HEK293T (cell line): Measurements from ENCODE around the gene GNPNAT1.

Source experiments
- CTCF ChIA-PET: fragments of 350-600 bp; formaldehyde crosslinking; extraction: SDS; loops from one replicate; lab custom pipeline; 2021; ENCODE audit warnings: antibody characterized with exemption, inconsistent platforms; lab: Yijun Ruan, JAX
- POLR2A ChIA-PET: fragments of 350-600 bp; formaldehyde crosslinking; extraction: SDS; loops from one replicate; lab custom pipeline; 2020; ENCODE audit warnings: antibody characterized with exemption, inconsistent platforms; lab: Yijun Ruan, JAX
- DNase-seq: peaks from one replicate; pipeline ENCODE4 v3.0.0; 2012; ENCODE audit warnings: mixed read lengths; ENCODE audit errors: extremely low spot score
- ARNT ChIP-seq: fragments of 450-650 bp; IDR thresholded peaks from 2 replicates; pipeline ENCODE4 v1.6.1; 2017; ENCODE audit warnings: mild to moderate bottlenecking
- BHLHE40 ChIP-seq: fragments of 450-650 bp; IDR thresholded peaks from 2 replicates; pipeline ENCODE4 v1.6.1; 2016; ENCODE audit warnings: mild to moderate bottlenecking, moderate library complexity, borderline replicate concordance
- CTBP1 ChIP-seq: fragments of 450-650 bp; IDR thresholded peaks from 2 replicates; pipeline ENCODE4 v1.6.1; 2016; ENCODE audit warnings: borderline replicate concordance
- ELF4 ChIP-seq: fragments of 450-650 bp; IDR thresholded peaks from 2 replicates; pipeline ENCODE4 v1.6.1; 2017; ENCODE audit warnings: antibody characterized with exemption
- FOXA1 ChIP-seq: fragments of 450-650 bp; IDR thresholded peaks from 2 replicates; pipeline ENCODE4 v1.6.1; 2016; ENCODE audit warnings: mild to moderate bottlenecking
- FOXK2 ChIP-seq: fragments of 450-650 bp; IDR thresholded peaks from 2 replicates; pipeline ENCODE4 v1.6.1; 2016; ENCODE audit warnings: mild to moderate bottlenecking
- FOXM1 ChIP-seq: fragments of 450-650 bp; IDR thresholded peaks from 2 replicates; pipeline ENCODE4 v1.6.1; 2017; ENCODE audit warnings: mild to moderate bottlenecking, borderline replicate concordance
- HDGF ChIP-seq: fragments of 450-650 bp; IDR thresholded peaks from 2 replicates; pipeline ENCODE4 v1.6.1; 2017; ENCODE audit warnings: antibody characterized with exemption, borderline replicate concordance
- L3MBTL2 ChIP-seq: fragments of 450-650 bp; conservative IDR thresholded peaks from 2 replicates; pipeline ENCODE4 v1.6.1; 2016; ENCODE audit warnings: mild to moderate bottlenecking
- LEF1 ChIP-seq: fragments of 450-650 bp; IDR thresholded peaks from 2 replicates; pipeline ENCODE4 v1.6.1; 2017; ENCODE audit warnings: mild to moderate bottlenecking, borderline replicate concordance
- NFRKB ChIP-seq: fragments of 450-650 bp; IDR thresholded peaks from 2 replicates; pipeline ENCODE4 v1.6.1; 2016; ENCODE audit warnings: mild to moderate bottlenecking, moderate library complexity
- SP1 ChIP-seq: fragments of 450-650 bp; IDR thresholded peaks from 2 replicates; pipeline ENCODE4 v1.6.1; 2017
- SUZ12 ChIP-seq: fragments of 450-650 bp; IDR thresholded peaks from 2 replicates; pipeline ENCODE4 v1.6.1; 2016; ENCODE audit warnings: mild to moderate bottlenecking
- TARDBP ChIP-seq: fragments of 450-650 bp; IDR thresholded peaks from 2 replicates; pipeline ENCODE4 v1.6.1; 2016
- ZNF384 ChIP-seq: fragments of 450-650 bp; IDR thresholded peaks from 2 replicates; pipeline ENCODE4 v1.6.1; 2016
- TF ChIP-seq, protein P1 (sequence below): fragments of 450-650 bp; IDR thresholded peaks from 2 replicates; pipeline ENCODE4 v1.6.1; 2016

GNPNAT1 gene

GRCh38 chr14:52834440-52834842 is 43.0 kb upstream of the GNPNAT1 start:
- ChIA-PET POLR2A (interaction anchor here (0.6 kb wide), 1 partner anchor 95 kb away, joined by 3 read pairs; no protein-coding TSS in a partner anchor), CTCF (interaction anchor here (0.6 to 0.7 kb wide), 4 partner anchors 10 to 1553 kb away, joined by 3 to 4 read pairs (median 4); no protein-coding TSS in a partner anchor)

DNA sequence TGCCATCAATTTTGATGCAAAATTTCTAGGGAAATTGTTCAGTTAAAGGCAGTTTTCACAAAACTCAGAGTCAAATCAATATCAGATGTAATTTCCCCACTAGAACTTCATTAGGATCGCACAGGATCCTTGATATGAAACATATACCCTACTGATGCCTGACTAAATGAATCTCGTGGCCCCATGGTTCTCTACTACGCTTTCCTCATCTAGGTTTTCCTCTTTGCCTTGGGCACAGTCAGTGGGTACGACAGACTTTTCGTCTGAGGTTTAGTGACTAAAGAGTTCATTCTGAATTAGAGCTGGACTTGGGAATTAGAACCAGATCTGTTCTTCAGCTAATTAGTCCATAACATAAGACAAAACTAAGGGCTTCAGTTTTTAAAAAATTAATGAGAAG is 42.5 kb upstream of the GNPNAT1 start:
- TF ChIP-seq TARDBP, result no peak
- TF ChIP-seq FOXK2, result no peak
- TF ChIP-seq ELF4, result no peak
- no peak for TF ChIP-seq ARNT
- TF ChIP-seq FOXM1, result no peak
- no peak for TF ChIP-seq HDGF
- no peak for TF ChIP-seq BHLHE40
- no peak for TF ChIP-seq LEF1
- no peak for TF ChIP-seq L3MBTL2
- no peak for TF ChIP-seq ZNF384
- TF ChIP-seq SUZ12, result no peak
- no peak for TF ChIP-seq FOXA1
- TF ChIP-seq NFRKB, result no peak
- TF ChIP-seq, protein P1, sequence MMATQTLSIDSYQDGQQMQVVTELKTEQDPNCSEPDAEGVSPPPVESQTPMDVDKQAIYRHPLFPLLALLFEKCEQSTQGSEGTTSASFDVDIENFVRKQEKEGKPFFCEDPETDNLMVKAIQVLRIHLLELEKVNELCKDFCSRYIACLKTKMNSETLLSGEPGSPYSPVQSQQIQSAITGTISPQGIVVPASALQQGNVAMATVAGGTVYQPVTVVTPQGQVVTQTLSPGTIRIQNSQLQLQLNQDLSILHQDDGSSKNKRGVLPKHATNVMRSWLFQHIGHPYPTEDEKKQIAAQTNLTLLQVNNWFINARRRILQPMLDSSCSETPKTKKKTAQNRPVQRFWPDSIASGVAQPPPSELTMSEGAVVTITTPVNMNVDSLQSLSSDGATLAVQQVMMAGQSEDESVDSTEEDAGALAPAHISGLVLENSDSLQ, result no peak
- TF ChIP-seq SP1, result no peak
- TF ChIP-seq CTBP1, result no peak
- CTCF ChIA-PET, result interaction anchor here (0.6 to 0.7 kb wide), 3 partner anchors 9 to 1387 kb away, joined by 3 to 4 read pairs (median 4); no protein-coding TSS in a partner anchor
- POLR2A ChIA-PET, result no interaction called here
- DNase-seq, result no peak

More at GRCh38 chr14:52834440-52834842, 43.0 kb upstream of the GNPNAT1 start:
- TF ChIP-seq, protein P1, result no peak
- no peak for TF ChIP-seq BHLHE40
- no peak for TF ChIP-seq NFRKB
- TF ChIP-seq ARNT, result no peak
- TF ChIP-seq TARDBP, result no peak
- TF ChIP-seq SUZ12, result no peak
- TF ChIP-seq FOXK2, result no peak
- no peak for DNase-seq

DNA sequence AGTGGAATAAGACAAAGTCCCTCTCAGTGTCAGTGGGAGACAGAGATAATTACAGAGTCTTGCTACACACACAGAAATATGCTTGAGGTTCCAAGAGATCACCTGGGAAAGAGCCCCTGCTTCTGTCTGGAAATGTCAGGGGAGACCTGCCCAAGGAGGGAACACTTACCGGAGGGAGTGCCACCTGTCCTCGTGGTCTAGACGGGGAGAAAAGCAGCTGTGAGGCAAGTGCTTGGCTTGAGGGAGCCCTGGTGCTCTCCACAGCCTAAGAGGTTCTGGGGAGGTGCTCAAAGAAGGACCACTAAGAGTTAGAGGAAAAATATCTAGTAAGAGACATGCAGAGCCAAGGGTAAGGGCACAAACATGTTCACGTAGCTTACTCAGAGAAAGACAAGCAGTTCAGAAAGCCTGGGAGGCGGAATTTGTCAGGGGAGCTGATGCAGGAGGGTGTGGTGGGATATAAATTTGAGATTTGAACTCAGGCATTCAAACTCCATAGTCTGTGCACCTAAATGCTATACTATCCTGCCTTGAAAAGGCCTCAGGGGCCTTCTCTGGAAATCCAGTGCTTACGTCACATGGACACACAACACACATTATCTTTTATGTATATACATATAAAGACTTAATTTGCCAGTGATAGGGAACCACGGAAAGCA is 38.2 kb upstream of the GNPNAT1 start:
- ChIA-PET CTCF (interaction anchor here (0.6 to 1.7 kb wide), 4 partner anchors 132 to 1518 kb away, joined by 3 to 11 read pairs (median 4); no protein-coding TSS in a partner anchor), POLR2A (no interaction called here)
- TF ChIP-seq L3MBTL2, result no peak
- no peak for TF ChIP-seq SP1
- TF ChIP-seq CTBP1, result no peak
- TF ChIP-seq LEF1, result no peak
- no peak for TF ChIP-seq BHLHE40
- no peak for TF ChIP-seq SUZ12
- TF ChIP-seq FOXM1, result no peak
- TF ChIP-seq ARNT, result no peak
- no peak for TF ChIP-seq HDGF
- no peak for TF ChIP-seq ELF4
- TF ChIP-seq FOXK2, result no peak
- no peak for TF ChIP-seq NFRKB
- TF ChIP-seq FOXA1, result no peak
- TF ChIP-seq ZNF384, result no peak
- no peak for DNase-seq

DNA sequence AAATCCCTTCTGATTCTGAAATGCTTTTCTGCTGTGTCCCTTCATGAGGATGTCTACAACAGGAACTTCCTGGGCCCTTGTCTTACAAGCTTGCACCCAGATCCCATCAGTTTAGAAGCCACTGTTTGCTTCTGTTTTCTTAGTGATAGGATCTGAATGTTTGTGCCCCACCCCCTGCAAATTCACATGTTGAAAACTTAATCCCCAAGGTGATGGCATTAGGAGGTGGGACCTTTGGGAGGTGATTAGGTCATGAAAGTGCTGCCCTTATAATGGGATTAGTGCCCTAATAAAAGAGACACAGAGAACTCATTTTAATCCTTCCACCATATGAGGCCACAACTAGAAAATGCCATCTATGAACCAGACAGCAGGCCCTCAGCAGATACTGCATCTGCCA is 36.0 kb upstream of the GNPNAT1 start:
- ChIA-PET POLR2A (no interaction called here), CTCF (interaction anchor here (0.6 to 1.0 kb wide), 2 partner anchors 125 to 498 kb away, joined by 3 to 6 read pairs; no protein-coding TSS in a partner anchor)
- TF ChIP-seq CTBP1 (no peak), FOXM1 (no peak), ELF4 (no peak), SP1 (no peak), FOXK2 (no peak), LEF1 (no peak), TARDBP (no peak), ZNF384 (no peak)
- DNase-seq, result no peak

- ChIA-PET POLR2A (interaction anchor here (1.7 kb wide), 1 partner anchor 136 kb away, joined by 3 read pairs; no protein-coding TSS in a partner anchor), CTCF (interaction anchor here (0.8 to 1.2 kb wide), 3 partner anchors 9 to 710 kb away, joined by 3 to 6 read pairs (median 4); no protein-coding TSS in a partner anchor)
- TF ChIP-seq FOXM1 (no peak), CTBP1 (no peak), BHLHE40 (no peak), FOXK2 (no peak), NFRKB (no peak), ELF4 (no peak), ZNF384 (no peak), SP1 (no peak), LEF1 (no peak), TARDBP (no peak), HDGF (no peak), ARNT (no peak), SUZ12 (no peak), L3MBTL2 (no peak), FOXA1 (no peak)
- TF ChIP-seq, protein P1, result no peak
- no peak for DNase-seq
Measured at GRCh38 chr14:52825085-52825484, 33.7 kb upstream of the GNPNAT1 start.
